ENCODE measurements around the gene ZNF26. TPM values are rescaled to one million over a fixed set of nuclear protein-coding genes. Genes with fewer than 3 reads are reported as not detected.

ZNF26 gene
- total and polyA plus RNA-seq, 2 of the 8 experiments (the other 6 are each of a cell fraction or from before 2014, with no cell fraction given): 5.8 to 8.4 TPM

- TF ChIP-seq RAD21 (IDR thresholded peaks at IDR 0.05 in 1 of 2, conservative IDR thresholded peaks at IDR 0.05 in 1 of 2; ENCODE audit: low read depth in 2 of 2, low read length in 2 of 2) (no peak), NRF1 (IDR thresholded peaks at IDR 0.05; ENCODE audit: low read depth, low read length) (no peak), CBX5 (IDR thresholded peaks at IDR 0.05; ENCODE audit: low read depth, low read length) (no peak), RXRA (IDR thresholded peaks at IDR 0.05; ENCODE audit: insufficient read depth, low read depth, low read length) (no peak), CEBPB (IDR thresholded peaks at IDR 0.05; ENCODE audit: low read depth, low read length) (no peak), RFX5 (IDR thresholded peaks at IDR 0.05; ENCODE audit: borderline replicate concordance, low read depth, low read length) (no peak), JUND (IDR thresholded peaks at IDR 0.05; ENCODE audit: low read length) (no peak)
- TF ChIP-seq, protein P1, sequence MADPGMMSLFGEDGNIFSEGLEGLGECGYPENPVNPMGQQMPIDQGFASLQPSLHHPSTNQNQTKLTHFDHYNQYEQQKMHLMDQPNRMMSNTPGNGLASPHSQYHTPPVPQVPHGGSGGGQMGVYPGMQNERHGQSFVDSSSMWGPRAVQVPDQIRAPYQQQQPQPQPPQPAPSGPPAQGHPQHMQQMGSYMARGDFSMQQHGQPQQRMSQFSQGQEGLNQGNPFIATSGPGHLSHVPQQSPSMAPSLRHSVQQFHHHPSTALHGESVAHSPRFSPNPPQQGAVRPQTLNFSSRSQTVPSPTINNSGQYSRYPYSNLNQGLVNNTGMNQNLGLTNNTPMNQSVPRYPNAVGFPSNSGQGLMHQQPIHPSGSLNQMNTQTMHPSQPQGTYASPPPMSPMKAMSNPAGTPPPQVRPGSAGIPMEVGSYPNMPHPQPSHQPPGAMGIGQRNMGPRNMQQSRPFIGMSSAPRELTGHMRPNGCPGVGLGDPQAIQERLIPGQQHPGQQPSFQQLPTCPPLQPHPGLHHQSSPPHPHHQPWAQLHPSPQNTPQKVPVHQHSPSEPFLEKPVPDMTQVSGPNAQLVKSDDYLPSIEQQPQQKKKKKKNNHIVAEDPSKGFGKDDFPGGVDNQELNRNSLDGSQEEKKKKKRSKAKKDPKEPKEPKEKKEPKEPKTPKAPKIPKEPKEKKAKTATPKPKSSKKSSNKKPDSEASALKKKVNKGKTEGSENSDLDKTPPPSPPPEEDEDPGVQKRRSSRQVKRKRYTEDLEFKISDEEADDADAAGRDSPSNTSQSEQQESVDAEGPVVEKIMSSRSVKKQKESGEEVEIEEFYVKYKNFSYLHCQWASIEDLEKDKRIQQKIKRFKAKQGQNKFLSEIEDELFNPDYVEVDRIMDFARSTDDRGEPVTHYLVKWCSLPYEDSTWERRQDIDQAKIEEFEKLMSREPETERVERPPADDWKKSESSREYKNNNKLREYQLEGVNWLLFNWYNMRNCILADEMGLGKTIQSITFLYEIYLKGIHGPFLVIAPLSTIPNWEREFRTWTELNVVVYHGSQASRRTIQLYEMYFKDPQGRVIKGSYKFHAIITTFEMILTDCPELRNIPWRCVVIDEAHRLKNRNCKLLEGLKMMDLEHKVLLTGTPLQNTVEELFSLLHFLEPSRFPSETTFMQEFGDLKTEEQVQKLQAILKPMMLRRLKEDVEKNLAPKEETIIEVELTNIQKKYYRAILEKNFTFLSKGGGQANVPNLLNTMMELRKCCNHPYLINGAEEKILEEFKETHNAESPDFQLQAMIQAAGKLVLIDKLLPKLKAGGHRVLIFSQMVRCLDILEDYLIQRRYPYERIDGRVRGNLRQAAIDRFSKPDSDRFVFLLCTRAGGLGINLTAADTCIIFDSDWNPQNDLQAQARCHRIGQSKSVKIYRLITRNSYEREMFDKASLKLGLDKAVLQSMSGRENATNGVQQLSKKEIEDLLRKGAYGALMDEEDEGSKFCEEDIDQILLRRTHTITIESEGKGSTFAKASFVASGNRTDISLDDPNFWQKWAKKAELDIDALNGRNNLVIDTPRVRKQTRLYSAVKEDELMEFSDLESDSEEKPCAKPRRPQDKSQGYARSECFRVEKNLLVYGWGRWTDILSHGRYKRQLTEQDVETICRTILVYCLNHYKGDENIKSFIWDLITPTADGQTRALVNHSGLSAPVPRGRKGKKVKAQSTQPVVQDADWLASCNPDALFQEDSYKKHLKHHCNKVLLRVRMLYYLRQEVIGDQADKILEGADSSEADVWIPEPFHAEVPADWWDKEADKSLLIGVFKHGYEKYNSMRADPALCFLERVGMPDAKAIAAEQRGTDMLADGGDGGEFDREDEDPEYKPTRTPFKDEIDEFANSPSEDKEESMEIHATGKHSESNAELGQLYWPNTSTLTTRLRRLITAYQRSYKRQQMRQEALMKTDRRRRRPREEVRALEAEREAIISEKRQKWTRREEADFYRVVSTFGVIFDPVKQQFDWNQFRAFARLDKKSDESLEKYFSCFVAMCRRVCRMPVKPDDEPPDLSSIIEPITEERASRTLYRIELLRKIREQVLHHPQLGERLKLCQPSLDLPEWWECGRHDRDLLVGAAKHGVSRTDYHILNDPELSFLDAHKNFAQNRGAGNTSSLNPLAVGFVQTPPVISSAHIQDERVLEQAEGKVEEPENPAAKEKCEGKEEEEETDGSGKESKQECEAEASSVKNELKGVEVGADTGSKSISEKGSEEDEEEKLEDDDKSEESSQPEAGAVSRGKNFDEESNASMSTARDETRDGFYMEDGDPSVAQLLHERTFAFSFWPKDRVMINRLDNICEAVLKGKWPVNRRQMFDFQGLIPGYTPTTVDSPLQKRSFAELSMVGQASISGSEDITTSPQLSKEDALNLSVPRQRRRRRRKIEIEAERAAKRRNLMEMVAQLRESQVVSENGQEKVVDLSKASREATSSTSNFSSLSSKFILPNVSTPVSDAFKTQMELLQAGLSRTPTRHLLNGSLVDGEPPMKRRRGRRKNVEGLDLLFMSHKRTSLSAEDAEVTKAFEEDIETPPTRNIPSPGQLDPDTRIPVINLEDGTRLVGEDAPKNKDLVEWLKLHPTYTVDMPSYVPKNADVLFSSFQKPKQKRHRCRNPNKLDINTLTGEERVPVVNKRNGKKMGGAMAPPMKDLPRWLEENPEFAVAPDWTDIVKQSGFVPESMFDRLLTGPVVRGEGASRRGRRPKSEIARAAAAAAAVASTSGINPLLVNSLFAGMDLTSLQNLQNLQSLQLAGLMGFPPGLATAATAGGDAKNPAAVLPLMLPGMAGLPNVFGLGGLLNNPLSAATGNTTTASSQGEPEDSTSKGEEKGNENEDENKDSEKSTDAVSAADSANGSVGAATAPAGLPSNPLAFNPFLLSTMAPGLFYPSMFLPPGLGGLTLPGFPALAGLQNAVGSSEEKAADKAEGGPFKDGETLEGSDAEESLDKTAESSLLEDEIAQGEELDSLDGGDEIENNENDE (IDR thresholded peaks at IDR 0.05; ENCODE audit: insufficient replicate concordance, low read length): no peak
- TF ChIP-seq, protein P2, sequence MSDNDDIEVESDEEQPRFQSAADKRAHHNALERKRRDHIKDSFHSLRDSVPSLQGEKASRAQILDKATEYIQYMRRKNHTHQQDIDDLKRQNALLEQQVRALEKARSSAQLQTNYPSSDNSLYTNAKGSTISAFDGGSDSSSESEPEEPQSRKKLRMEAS (IDR thresholded peaks at IDR 0.05): no peak
Measured at GRCh38 chr12:132942611-132943010, 43.6 kb upstream of the ZNF26 start (continued).

Measured in H1 (cell line).